ENCODE measurements around the gene PTTG1IP.

The PTTG1IP gene

GRCh38 chr21:44917446-44918106 is 44.1 kb upstream of the PTTG1IP start (continued):
- TF ChIP-seq ZNF692 (tag by site-specific recombination; IDR thresholded peaks at IDR 0.05) (no peak), MEIS1 (CRISPR knock-in tag; IDR thresholded peaks at IDR 0.05; ENCODE audit: borderline replicate concordance) (no peak), ZNF544 (tag by site-specific recombination; IDR thresholded peaks at IDR 0.05) (no peak), ZNF354C (tag by site-specific recombination; IDR thresholded peaks at IDR 0.05; ENCODE audit: borderline replicate concordance, low read depth) (no peak), MZF1 (tag by site-specific recombination; IDR thresholded peaks at IDR 0.05; ENCODE audit: borderline replicate concordance) (no peak), ZNF571 (tag by site-specific recombination; IDR thresholded peaks at IDR 0.05) (no peak)

- no peak for TF ChIP-seq YY1 (tag by site-specific recombination; IDR thresholded peaks at IDR 0.05)
- no peak overlapping the region for H3K27ac ChIP-seq (ENCODE audit: extremely low read depth, low read depth, low read length)
- no peaks in the 10 kb centered on the region for H3K36me3 ChIP-seq (ENCODE audit: control insufficient read depth in 2 of 2, insufficient read depth in 1 of 2, low read length in 2 of 2)
- ChIA-PET POLR2A (interaction anchor here (0.6 to 1.2 kb wide), 2 partner anchors 15 to 43 kb away, joined by 3 to 4 read pairs; partner anchors contain the start of gene PTTG1IP), CTCF (interaction anchor here (0.6 to 1.3 kb wide), 7 partner anchors 16 to 619 kb away, joined by 3 to 4 read pairs (median 3); no protein-coding TSS in a partner anchor)
- no peaks in the 10 kb centered on the region for H3K9me3 ChIP-seq (ENCODE audit: control insufficient read depth, insufficient read depth, low read depth, low read length)
- no peak overlapping the region for H3K4me3 ChIP-seq (ENCODE audit: low read depth, low read length)
- no peaks in the 10 kb centered on the region for H3K4me1 ChIP-seq (ENCODE audit: control insufficient read depth, insufficient read depth, low read length)
These were observed 43.5 kb upstream of the PTTG1IP start for GRCh38 chr21:44916965-44917364.

- TF ChIP-seq SP2 (tag by site-specific recombination; IDR thresholded peaks at IDR 0.05) (no peak), SETDB1 (IDR thresholded peaks at IDR 0.05; ENCODE audit: insufficient read length, low read length) (no peak), ZNF555 (tag by site-specific recombination; conservative IDR thresholded peaks at IDR 0.05) (no peak), ZNF626 (tag by site-specific recombination; IDR thresholded peaks at IDR 0.05) (no peak), ZNF24 (tag by site-specific recombination; IDR thresholded peaks at IDR 0.05) (no peak), ZNF274 (IDR thresholded peaks at IDR 0.05; ENCODE audit: low read length) (no peak), ZNF274 (tag by site-specific recombination; IDR thresholded peaks at IDR 0.05; ENCODE audit: borderline replicate concordance) (no peak), ZEB2 (tag by site-specific recombination; IDR thresholded peaks at IDR 0.05) (no peak), ZNF366 (tag by site-specific recombination; conservative IDR thresholded peaks at IDR 0.05) (no peak), ZNF311 (tag by site-specific recombination; IDR thresholded peaks at IDR 0.05; ENCODE audit: borderline replicate concordance) (no peak), ZNF146 (tag by site-specific recombination; IDR thresholded peaks at IDR 0.05) (no peak), ELK4 (IDR thresholded peaks at IDR 0.05; ENCODE audit: borderline replicate concordance, low read depth, low read length) (no peak), ZNF18 (tag by site-specific recombination; IDR thresholded peaks at IDR 0.05) (no peak), ZNF148 (tag by site-specific recombination; IDR thresholded peaks at IDR 0.05; ENCODE audit: borderline replicate concordance) (no peak), ZNF837 (tag by site-specific recombination; IDR thresholded peaks at IDR 0.05) (no peak), ZNF292 (tag by site-specific recombination; IDR thresholded peaks at IDR 0.05; ENCODE audit: borderline replicate concordance, low read depth) (no peak), ZNF521 (tag by site-specific recombination; IDR thresholded peaks at IDR 0.05) (no peak)
- no peaks in the 10 kb centered on the region for H3K4me1 ChIP-seq (ENCODE audit: control insufficient read depth, insufficient read depth, low read length)
- no peaks in the 10 kb centered on the region for H3K9me3 ChIP-seq (ENCODE audit: control insufficient read depth, insufficient read depth, low read depth, low read length)
- no peaks in the 10 kb centered on the region for H3K36me3 ChIP-seq (ENCODE audit: control insufficient read depth in 2 of 2, insufficient read depth in 1 of 2, low read length in 2 of 2)
- H3K4me3 ChIP-seq (ENCODE audit: low read depth, low read length), result no peak overlapping the region
- H3K27ac ChIP-seq (ENCODE audit: extremely low read depth, low read depth, low read length), result no peak overlapping the region
- ChIA-PET CTCF (interaction anchor here (1.0 kb wide), 1 partner anchor 114 kb away, joined by 4 read pairs; no protein-coding TSS in a partner anchor), POLR2A (no interaction called here)
These were observed 40.8 kb upstream of the PTTG1IP start for GRCh38 chr21:44914176-44914874.

Data from HEK293 (cell line).